ENCODE measurements around the gene OBSCN.

DNA sequence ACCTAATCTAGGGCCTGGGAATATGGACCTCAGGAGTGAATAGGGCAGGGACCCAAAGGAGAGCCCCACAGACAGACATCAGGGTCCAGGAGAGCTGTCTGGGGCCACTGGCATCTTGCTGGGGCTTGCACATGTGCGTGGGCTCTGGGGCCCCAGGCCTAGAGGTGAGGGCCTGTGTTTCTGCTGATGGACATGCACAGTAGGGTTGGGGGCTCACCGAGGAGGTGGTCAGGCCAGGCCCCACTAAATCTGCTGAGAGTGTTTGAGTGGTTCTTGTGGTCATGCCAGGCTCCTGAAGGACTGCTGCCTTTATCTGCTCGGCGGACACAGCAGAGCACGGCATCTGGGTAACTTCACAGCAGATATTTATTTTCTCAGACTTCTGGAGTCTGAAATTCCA lies 87.4 kb downstream of the OBSCN start:
- TF ChIP-seq, protein P1, sequence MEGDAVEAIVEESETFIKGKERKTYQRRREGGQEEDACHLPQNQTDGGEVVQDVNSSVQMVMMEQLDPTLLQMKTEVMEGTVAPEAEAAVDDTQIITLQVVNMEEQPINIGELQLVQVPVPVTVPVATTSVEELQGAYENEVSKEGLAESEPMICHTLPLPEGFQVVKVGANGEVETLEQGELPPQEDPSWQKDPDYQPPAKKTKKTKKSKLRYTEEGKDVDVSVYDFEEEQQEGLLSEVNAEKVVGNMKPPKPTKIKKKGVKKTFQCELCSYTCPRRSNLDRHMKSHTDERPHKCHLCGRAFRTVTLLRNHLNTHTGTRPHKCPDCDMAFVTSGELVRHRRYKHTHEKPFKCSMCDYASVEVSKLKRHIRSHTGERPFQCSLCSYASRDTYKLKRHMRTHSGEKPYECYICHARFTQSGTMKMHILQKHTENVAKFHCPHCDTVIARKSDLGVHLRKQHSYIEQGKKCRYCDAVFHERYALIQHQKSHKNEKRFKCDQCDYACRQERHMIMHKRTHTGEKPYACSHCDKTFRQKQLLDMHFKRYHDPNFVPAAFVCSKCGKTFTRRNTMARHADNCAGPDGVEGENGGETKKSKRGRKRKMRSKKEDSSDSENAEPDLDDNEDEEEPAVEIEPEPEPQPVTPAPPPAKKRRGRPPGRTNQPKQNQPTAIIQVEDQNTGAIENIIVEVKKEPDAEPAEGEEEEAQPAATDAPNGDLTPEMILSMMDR (conservative IDR thresholded peaks at IDR 0.05) = no peak
- TF ChIP-seq ZFX (IDR thresholded peaks at IDR 0.05) = no peak

All from C4-2B (cell line).